H1 (cell line): ENCODE measurements around the gene RELB. TPM values are rescaled to one million over a fixed set of nuclear protein-coding genes. Genes with fewer than 3 reads are reported as not detected.
"Not testable (repeated sequence)": the region's sequence is repeated elsewhere in the genome, so short reads cannot be mapped to it uniquely, and the experiment has no call there.

Experiments
- CTCF ChIA-PET: fragments of 300-600 bp; sonication (Branson Sonifier 250); formaldehyde crosslinking; loops from one replicate; lab custom pipeline; 2021; ENCODE audit not compliant: partially characterized antibody; lab: Charles Lee
- POLR2A ChIA-PET: fragments of 300-600 bp; sonication (Branson Sonifier 250); formaldehyde crosslinking; loops from one replicate; lab custom pipeline; 2021; ENCODE audit warnings: inconsistent platforms; ENCODE audit not compliant: partially characterized antibody; lab: Charles Lee
- DNase-seq, 2 experiments: peaks; one replicate each; pipeline versions ENCODE4 v3.0.0 to v3.0.0-alpha.2; 2010 to 2022; ENCODE audit warnings: low spot score in 2 of 2, low read depth in 1 of 2, mixed read lengths in 1 of 2
- FAIRE-seq: peaks from 2 replicates; lab custom pipeline; 2011; peaks lifted over from hg19 to GRCh38; lab: Jason Lieb, UNC
- H2AFZ ChIP-seq: 2 replicates; pipeline ENCODE4 v1.8.1; 2012; ENCODE audit warnings: low read length, inconsistent platforms
- H2AK5ac ChIP-seq: 2 replicates; pipeline ENCODE4 v1.6.1; 2013; ENCODE audit warnings: low read depth, low read length
- H2BK120ac ChIP-seq: replicated peaks from 2 replicates; pipeline ENCODE3; 2013; ENCODE audit warnings: low read depth, low read length, inconsistent platforms
- H2BK12ac ChIP-seq: 2 replicates; pipeline ENCODE4 v1.6.1; 2013; ENCODE audit warnings: low read depth, low read length
- H2BK15ac ChIP-seq: 2 replicates; pipeline ENCODE4 v1.6.1; 2013; ENCODE audit warnings: low read length
- H2BK20ac ChIP-seq: 2 replicates; pipeline ENCODE4 v1.6.1; 2013; ENCODE audit warnings: low read length
- H2BK5ac ChIP-seq: 2 replicates; pipeline ENCODE4 v1.6.1; 2013; ENCODE audit warnings: low read depth, low read length
- H3K14ac ChIP-seq: 2 replicates; pipeline ENCODE4 v1.6.1; 2013; ENCODE audit warnings: inconsistent platforms; ENCODE audit not compliant: insufficient read length
- H3K18ac ChIP-seq: 2 replicates; pipeline ENCODE4 v1.6.1; 2013; ENCODE audit warnings: low read length; ENCODE audit errors: extremely low read depth
- H3K23ac ChIP-seq: 2 replicates; pipeline ENCODE4 v1.6.1; 2013; ENCODE audit warnings: inconsistent platforms; ENCODE audit not compliant: insufficient read length
- H3K23me2 ChIP-seq: 2 replicates; pipeline ENCODE4 v1.6.1; 2013; ENCODE audit warnings: low read depth, low read length
- H3K27ac ChIP-seq: 2 replicates; pipeline ENCODE4 v1.6.1; 2011; ENCODE audit warnings: low read depth, low read length, inconsistent platforms
- H3K27me3 ChIP-seq, 4 experiments: replicated peaks in 1 of 4; 1 replicate in 1 of 4; 2 replicates in 3 of 4; pipeline versions ENCODE4 v1.6.1 to v1.8.1; 2011 to 2013; ENCODE audit warnings: low read length in 3 of 4, mild to moderate bottlenecking in 3 of 4, inconsistent platforms in 2 of 4, mixed read lengths in 2 of 4, moderate library complexity in 1 of 4; ENCODE audit not compliant: control insufficient read depth in 3 of 4, insufficient read depth in 3 of 4; ENCODE audit errors: extremely low read depth in 1 of 4
- H3K36me3 ChIP-seq, 4 experiments: 2 replicates each; pipeline versions ENCODE4 v1.6.1 to v1.8.1; 2011 to 2013; ENCODE audit warnings: mild to moderate bottlenecking in 4 of 4, low read length in 3 of 4, moderate library complexity in 2 of 4, control low read depth in 1 of 4, inconsistent platforms in 1 of 4; ENCODE audit not compliant: insufficient read depth in 4 of 4, control insufficient read depth in 2 of 4
- H3K4ac ChIP-seq: replicated peaks from 2 replicates; pipeline ENCODE3; 2013; ENCODE audit warnings: low read length, low read depth, mixed read lengths, inconsistent platforms; ENCODE audit not compliant: insufficient read length
- H3K4me1 ChIP-seq, 4 experiments: replicated peaks in 1 of 4; 1 replicate in 1 of 4; 2 replicates in 3 of 4; pipeline versions ENCODE4 v1.6.1 to v1.8.1; 2011 to 2013; ENCODE audit warnings: low read length in 3 of 4, inconsistent platforms in 2 of 4, mixed read lengths in 1 of 4; ENCODE audit not compliant: insufficient read depth in 4 of 4, control insufficient read depth in 3 of 4
- H3K4me2 ChIP-seq, 2 experiments: 2 replicates each; pipeline versions ENCODE4 v1.6.1 to v1.8.1; 2011 to 2013; ENCODE audit warnings: low read depth in 2 of 2, low read length in 2 of 2, control low read depth in 1 of 2, inconsistent platforms in 1 of 2, mild to moderate bottlenecking in 1 of 2; ENCODE audit not compliant: insufficient read depth in 1 of 2
- H3K4me3 ChIP-seq, 4 experiments: fragments of 200-600, 300-600 bp in 1 of 4; sonication (generic), shearing (Covaris generic), sonication (Bioruptor Twin) in 1 of 4; 2 replicates each; pipeline versions ENCODE4 v1.5.1 to v1.8.1; 2011 to 2016; ENCODE audit warnings: low read length in 4 of 4, low read depth in 3 of 4, control low read depth in 2 of 4, inconsistent platforms in 2 of 4, mild to moderate bottlenecking in 2 of 4, mixed read lengths in 1 of 4, moderate library complexity in 1 of 4; ENCODE audit not compliant: insufficient read depth in 2 of 4; ENCODE audit errors: extremely low read depth in 1 of 4
- H3K56ac ChIP-seq: replicated peaks from 2 replicates; pipeline ENCODE3; 2013; ENCODE audit warnings: low read depth, mild to moderate bottlenecking, mixed read lengths, low read length, inconsistent platforms; ENCODE audit not compliant: insufficient read length
- H3K79me1 ChIP-seq: 2 replicates; pipeline ENCODE4 v1.6.1; 2013; ENCODE audit warnings: low read depth, low read length, control low read depth
- H3K79me2 ChIP-seq, 2 experiments: 2 replicates each; pipeline versions ENCODE4 v1.6.1 to v1.8.1; 2012 to 2013; ENCODE audit warnings: low read length in 2 of 2, mild to moderate bottlenecking in 2 of 2, inconsistent platforms in 1 of 2; ENCODE audit not compliant: insufficient read depth in 2 of 2, control insufficient read depth in 1 of 2
- H3K9ac ChIP-seq, 4 experiments: replicated peaks in 1 of 4; 1 replicate in 1 of 4; 2 replicates in 3 of 4; pipeline versions ENCODE4 v1.6.1 to v1.8.1; 2011 to 2013; ENCODE audit warnings: low read depth in 3 of 4, low read length in 3 of 4, control low read depth in 2 of 4, mild to moderate bottlenecking in 2 of 4, moderate library complexity in 2 of 4, inconsistent platforms in 1 of 4; ENCODE audit errors: extremely low read depth in 1 of 4
- H3K9me3 ChIP-seq, 2 experiments: 2 replicates each; pipeline versions ENCODE4 v1.6.1 to v1.8.1; 2012 to 2013; ENCODE audit warnings: mild to moderate bottlenecking in 2 of 2, moderate library complexity in 2 of 2, control low read depth in 1 of 2, inconsistent platforms in 1 of 2, low read depth in 1 of 2, low read length in 1 of 2, mixed read lengths in 1 of 2; ENCODE audit not compliant: insufficient read depth in 2 of 2
- H4K20me1 ChIP-seq, 2 experiments: replicated peaks in 1 of 2; 2 replicates each; pipeline versions ENCODE3 to v1.8.1; 2011 to 2013; ENCODE audit warnings: inconsistent platforms in 2 of 2, low read length in 2 of 2, mild to moderate bottlenecking in 1 of 2; ENCODE audit not compliant: insufficient read depth in 2 of 2, control insufficient read depth in 1 of 2
- H4K5ac ChIP-seq: 2 replicates; pipeline ENCODE4 v1.6.1; 2013; ENCODE audit warnings: low read length, low read depth, mixed read lengths, inconsistent platforms; ENCODE audit not compliant: insufficient read length
- H4K8ac ChIP-seq: 2 replicates; pipeline ENCODE4 v1.8.0; 2013; ENCODE audit warnings: mild to moderate bottlenecking, moderate library complexity, low read length, inconsistent platforms; ENCODE audit not compliant: insufficient read depth; ENCODE audit errors: extremely low read depth
- H4K91ac ChIP-seq: replicated peaks from 2 replicates; pipeline ENCODE3; 2013; ENCODE audit warnings: low read length, mixed read lengths, inconsistent platforms; ENCODE audit not compliant: insufficient read length
- WGBS, 2 experiments: shearing (Covaris generic) in 1 of 2; methylation state at CpG; one replicate each; pipeline versions ENCODE4 v1.1.6 to v1.1.7; 2013 to 2015; ENCODE audit warnings: low lambda C conversion rate in 2 of 2, mixed read lengths in 2 of 2, inconsistent platforms in 1 of 2, low coverage in 1 of 2, missing lambda C conversion rate in 1 of 2; ENCODE audit not compliant: insufficient replicate concordance in 2 of 2, insufficient coverage in 1 of 2, insufficient read length in 1 of 2; ENCODE audit errors: extremely low coverage in 1 of 2, missing lambda C conversion rate in 1 of 2; 5-methylcytosine and 5-hydroxymethylcytosine counted together
- polyA plus RNA-seq, 7 experiments: library from polyadenylated mRNA; depleted of rRNA in 3 of 7; stranded (reverse) in 5 of 7; unstranded in 2 of 7; fragments of >200 nt in 5 of 7; fragments of 200-250 nt in 2 of 7; gene quantifications; 1 replicate in 5 of 7; 2 replicates in 1 of 7; 4 replicates in 1 of 7; pipeline versions ENCODE4 v1.2.1 to v1.2.3, GENCODE V29; 2011 to 2013; ENCODE audit warnings: missing spikeins in 2 of 7, mixed read lengths in 2 of 7
- total RNA-seq: library from RNA; stranded (reverse); fragmentation: NEBNext Ultra II Directional; extraction: Animal tissue kit (Norgen Biotek cat#: 25700); gene quantifications from 2 replicates; pipeline ENCODE4 v1.2.1, GENCODE V29; 2021

RELB gene
- total and polyA plus RNA-seq, 2 of the 8 experiments (the other 6 are each of a cell fraction or from before 2014, with no cell fraction given), result 10.0 to 13.1 TPM

DNA sequence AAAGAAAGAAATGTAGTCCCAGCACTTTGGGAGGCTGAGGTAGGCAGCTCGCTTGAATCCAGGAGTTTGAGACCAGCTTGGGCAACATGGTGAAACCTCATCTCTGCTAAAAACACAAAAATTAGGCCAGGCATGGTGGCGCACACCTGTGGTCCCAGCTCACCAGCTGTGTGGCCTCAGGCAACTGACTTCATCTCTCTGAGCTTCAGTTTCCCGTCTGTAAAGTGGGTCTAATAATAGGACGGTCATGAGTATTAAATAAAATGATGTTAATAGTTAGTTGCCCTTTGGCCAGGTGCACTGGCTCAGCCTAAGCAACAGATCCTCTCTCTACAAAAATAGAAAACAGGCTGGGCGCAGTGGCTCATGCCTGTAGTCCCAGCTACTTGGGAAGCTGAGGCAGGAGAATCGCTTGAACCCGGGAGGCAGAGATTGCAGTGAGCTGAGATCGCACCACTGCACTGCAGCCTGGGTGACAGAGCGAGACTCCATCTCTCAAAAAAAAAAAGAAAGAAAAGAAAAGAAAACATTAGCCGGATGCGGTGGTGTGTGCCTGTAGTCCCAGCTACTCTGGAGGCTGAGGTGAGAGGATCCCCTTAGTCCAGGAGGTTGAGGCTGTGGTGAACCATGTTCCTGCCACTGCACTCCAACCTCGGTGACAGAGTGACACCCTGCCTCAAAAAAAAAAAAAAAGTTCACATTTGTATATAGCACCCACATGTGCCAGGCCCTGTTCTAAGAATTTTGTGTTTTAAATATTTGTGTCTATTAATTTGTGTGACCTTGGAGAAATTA lies 1.9 kb upstream of the RELB start:
- H3K23ac ChIP-seq, H3K4me3 ChIP-seq, H3K9ac ChIP-seq, H2BK5ac ChIP-seq, H3K36me3 ChIP-seq, H3K4ac ChIP-seq, H3K79me1 ChIP-seq, H3K18ac ChIP-seq, H4K91ac ChIP-seq, H4K5ac ChIP-seq, H2AFZ ChIP-seq, H3K9me3 ChIP-seq, H2BK15ac ChIP-seq, H2BK120ac ChIP-seq, H3K4me1 ChIP-seq, H4K20me1 ChIP-seq, FAIRE-seq, H4K8ac ChIP-seq, H3K14ac ChIP-seq, H2AK5ac ChIP-seq, H3K27ac ChIP-seq, H3K27me3 ChIP-seq, H2BK20ac ChIP-seq, H3K79me2 ChIP-seq, H3K56ac ChIP-seq, H3K23me2 ChIP-seq, DNase-seq, H2BK12ac ChIP-seq, H3K4me2 ChIP-seq: not testable (repeated sequence)
- ChIA-PET POLR2A (interaction anchor here (1.2 to 1.8 kb wide), 2 partner anchors 80 to 178 kb away, joined by 3 to 6 read pairs; partner anchors contain the start of genes GEMIN7 and TRAPPC6A), CTCF (interaction anchor here (0.6 to 4.8 kb wide), 4 partner anchors 10 to 95 kb away, joined by 3 to 17 read pairs (median 4); no protein-coding TSS in a partner anchor)
- 85% methylated on average over 11 of the region's 12 CpGs; no CpG with 5 or more reads in 1 of the 2 experiments for WGBS, 2 experiments
